Measurements from ENCODE around the gene EVC.

- TF ChIP-seq POLR2A (IDR thresholded peaks at IDR 0.05) (no peak), CTCF (IDR thresholded peaks at IDR 0.05) (no peak)
Measured at GRCh38 chr4:5784021-5784420, 73.0 kb downstream of the EVC start.

All from lower leg skin (tissue), 3 donors.